22Rv1 (cell line): ENCODE results near the gene CD300LD.

Experiments used
- ZFX ChIP-seq: fragments of 450-650 bp; IDR thresholded peaks from 2 replicates; pipeline ENCODE4 v1.6.1; 2017; ENCODE audit warnings: antibody characterized with exemption, borderline replicate concordance
- TF ChIP-seq, protein P1 (sequence below): fragments of 450-650 bp; IDR thresholded peaks from 2 replicates; pipeline ENCODE4 v1.5.1; 2017; ENCODE audit warnings: mild to moderate bottlenecking

- TF ChIP-seq, protein P1, sequence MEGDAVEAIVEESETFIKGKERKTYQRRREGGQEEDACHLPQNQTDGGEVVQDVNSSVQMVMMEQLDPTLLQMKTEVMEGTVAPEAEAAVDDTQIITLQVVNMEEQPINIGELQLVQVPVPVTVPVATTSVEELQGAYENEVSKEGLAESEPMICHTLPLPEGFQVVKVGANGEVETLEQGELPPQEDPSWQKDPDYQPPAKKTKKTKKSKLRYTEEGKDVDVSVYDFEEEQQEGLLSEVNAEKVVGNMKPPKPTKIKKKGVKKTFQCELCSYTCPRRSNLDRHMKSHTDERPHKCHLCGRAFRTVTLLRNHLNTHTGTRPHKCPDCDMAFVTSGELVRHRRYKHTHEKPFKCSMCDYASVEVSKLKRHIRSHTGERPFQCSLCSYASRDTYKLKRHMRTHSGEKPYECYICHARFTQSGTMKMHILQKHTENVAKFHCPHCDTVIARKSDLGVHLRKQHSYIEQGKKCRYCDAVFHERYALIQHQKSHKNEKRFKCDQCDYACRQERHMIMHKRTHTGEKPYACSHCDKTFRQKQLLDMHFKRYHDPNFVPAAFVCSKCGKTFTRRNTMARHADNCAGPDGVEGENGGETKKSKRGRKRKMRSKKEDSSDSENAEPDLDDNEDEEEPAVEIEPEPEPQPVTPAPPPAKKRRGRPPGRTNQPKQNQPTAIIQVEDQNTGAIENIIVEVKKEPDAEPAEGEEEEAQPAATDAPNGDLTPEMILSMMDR, result no peak
- no peak for TF ChIP-seq ZFX
Measured at GRCh38 chr17:74569020-74570003, 22.8 kb downstream of the CD300LD start.
